GM21576 (cell line): Measurements from ENCODE around the gene ABCC4.

ENCODE experiments used
- ATAC-seq: cut with Tn5 transposase; IDR thresholded peaks from one replicate; pipeline ENCODE4 v1.9.1; 2021; ENCODE audit warnings: mild to moderate bottlenecking, moderate library complexity; ENCODE audit not compliant: unreplicated experiment

The ABCC4 gene

DNA sequence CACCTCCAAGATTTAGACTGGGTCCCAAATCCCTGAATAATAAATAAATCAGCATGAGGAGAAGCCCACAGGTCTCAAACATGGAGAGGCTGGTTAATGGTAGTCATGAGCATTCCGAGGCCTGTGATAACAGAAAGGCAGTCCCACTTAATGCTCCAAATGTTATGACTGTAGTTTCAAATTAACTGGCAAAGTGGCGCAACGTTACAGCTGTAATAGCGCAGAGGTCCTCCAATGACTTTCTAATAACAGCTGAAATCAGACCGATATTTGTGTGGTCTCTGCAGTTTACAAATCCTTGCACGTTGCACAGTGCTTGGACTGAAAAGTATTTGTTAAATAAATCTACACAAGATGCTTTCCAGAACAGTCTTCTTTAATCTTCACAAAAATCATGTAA is 141.8 kb downstream of the ABCC4 start:
- ATAC-seq, result no peak

DNA sequence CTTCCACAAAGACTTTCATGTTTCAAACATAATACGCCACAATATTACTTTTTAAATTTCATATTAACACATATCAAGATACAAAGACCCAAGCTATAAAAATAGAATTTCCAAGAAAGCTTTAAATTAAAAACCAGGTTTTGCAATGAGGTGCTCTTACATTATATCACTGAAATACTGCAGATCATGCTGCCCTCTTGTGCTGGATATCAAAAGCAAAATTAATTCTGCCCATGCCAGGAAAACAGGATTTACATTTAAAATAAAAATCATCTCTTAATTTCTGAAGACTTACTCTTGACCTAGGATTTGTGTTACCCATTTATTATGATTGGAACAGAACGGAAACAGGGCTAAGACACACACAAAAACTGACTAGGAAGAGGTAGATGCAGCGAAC is 145.0 kb downstream of the ABCC4 start:
- no peak for ATAC-seq

DNA sequence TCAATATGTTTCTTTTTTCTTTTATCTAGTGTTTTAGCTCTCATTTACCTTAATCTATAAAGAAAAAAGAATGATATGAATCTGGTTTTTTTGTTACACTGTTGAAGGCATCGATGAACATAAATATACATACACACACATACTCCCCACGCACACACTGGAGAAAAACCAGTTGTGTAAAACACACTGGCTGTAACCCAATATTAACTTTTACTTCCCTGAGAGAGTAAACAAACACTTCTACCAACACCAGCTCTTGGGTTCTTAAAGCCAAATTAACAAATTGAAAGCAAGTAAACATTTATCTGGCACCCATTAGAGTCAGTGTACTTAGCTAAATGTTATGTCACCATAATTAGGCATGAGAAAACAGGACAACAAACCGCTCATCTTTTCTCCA is 145.7 kb downstream of the ABCC4 start:
- no peak for ATAC-seq

DNA sequence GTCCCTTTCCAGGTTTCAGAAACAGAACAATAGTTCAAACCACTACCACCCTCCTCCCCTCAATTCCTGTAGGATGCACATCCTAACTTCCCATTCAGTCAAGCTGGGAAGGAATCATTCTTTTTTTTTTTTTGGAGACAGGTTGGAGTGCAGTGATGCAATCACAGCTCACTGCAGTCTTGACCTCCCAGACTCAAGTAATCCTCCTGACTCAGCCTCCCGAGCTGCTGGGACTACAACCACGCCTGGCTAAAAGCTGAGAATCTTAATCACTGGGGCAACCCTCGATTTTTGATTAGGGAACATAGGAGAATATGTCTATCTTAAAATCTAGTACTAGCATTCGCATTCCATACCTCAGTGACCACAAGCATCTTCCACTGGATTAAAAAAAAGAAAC is 146.2 kb downstream of the ABCC4 start:
- no peak for ATAC-seq

DNA sequence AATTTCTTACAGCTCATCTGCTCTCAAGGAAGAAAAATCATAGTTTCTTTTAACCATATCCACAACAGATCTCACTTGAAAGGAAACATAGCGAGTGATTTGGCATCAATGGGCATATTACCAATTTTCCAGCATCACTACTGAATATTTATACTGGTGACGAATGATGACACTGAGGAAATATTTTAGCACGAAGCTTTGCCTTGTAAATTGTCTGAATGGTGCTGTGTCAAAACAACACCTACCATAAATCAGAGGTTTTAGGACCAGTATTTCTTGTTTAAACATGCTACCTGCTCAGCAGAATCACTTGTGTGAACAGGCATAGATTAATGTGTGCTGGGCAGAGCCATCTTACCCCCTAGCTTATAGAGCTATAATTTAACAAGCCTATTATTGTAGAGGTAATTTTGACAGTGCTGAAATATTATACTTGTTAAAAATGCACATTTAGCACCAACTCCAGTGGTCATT is 146.8 kb downstream of the ABCC4 start:
- no peak for ATAC-seq

DNA sequence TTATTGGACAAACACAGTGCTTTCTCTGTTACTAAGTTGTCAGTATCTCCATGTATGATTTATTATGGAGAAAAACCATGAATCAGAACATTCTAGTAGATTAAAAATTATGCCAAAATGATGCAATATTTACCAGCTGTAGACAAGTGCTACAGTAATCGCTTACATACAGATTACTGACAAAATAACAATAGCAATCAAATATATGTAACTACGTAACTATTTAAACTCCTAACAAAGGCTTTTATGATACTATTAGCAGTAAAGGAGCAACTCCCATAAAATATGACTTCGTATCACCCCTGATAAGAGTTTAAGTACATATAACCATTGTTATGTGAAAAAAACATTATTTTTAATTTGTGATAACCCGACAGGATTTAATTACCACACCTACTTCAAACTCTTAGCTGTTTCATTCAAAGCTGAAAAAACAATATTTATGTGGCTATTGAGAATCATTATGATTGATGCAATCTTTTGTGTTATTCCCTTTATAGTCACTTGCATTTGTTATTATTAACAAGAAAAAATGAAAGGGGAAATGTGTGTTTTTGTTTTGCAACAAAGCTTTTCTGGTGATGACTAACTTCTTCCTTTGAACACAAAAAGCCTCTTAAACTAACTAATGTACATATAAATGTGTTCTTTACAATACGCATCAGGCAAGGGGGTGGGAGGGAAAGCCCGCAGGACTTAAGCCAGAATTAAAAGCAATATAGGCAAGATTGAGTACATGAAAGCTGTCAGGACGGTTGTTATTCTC is 147.4 kb downstream of the ABCC4 start:
- ATAC-seq, result no peak

DNA sequence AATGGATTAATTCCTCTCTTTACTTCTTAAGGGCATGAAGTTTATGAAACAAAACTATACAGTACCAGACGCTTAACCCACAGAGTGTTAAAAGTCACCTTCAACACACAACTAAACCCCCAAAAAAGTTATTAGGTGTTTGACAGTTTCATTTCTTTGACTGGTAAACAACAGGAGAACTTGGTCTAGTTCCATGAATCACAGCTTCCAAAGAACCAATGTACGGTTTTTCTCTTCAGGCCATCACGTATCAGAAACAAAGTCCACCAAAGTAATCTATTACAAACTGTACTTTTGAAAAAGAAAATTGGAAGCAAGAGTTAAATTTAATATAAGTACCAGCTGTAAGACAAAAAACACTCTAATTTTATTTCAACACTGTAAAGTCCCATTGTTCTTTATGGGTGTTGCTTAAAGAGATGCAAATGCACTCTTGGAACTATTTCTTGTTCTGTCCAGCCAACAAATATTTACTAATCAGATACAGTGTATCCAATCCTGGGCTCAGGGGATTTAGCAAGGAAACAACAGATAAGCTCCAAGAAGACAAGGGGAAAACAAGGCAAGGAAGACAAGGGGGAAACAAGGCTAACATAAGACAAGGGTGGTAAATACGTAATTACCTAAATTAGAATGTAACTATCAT is 149.2 kb downstream of the ABCC4 start:
- ATAC-seq, result no peak

DNA sequence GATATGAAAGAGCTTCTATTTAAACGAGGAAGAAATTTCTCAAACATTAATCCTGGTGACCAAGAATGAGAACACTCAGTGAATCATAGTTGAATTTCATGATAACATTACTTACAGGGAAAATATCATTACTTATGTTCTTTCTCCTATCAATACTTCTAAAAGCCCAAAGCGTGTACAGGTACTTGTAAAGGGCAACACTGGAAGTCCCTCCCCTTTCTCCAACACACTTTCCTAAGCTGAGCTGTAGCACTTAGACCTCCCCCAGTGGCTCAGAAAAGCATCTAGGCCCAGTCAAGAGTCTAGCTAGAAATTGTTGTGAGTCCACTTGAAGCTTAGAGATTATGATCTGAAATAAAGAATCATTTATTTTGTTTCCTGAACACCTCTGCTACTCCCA is 150.7 kb downstream of the ABCC4 start:
- no peak for ATAC-seq

DNA sequence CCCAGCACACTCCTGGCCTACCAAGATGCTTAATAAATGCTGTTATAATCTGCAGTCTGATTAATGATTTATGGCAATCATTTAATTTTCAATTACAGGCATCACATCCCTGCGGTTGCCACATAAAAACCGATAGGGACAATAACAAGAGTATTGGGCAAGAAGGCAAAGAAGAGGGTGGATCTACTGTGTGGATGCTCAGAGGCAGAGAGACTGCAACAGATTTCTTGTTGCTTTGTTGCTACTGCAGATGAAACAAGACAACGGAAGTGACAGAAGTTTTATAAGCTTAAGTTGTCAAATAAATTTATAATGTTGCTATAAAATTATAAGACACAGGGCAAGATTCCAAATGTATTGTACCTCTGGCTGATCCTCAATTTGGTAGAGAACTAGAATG is 154.8 kb downstream of the ABCC4 start:
- no peak for ATAC-seq

DNA sequence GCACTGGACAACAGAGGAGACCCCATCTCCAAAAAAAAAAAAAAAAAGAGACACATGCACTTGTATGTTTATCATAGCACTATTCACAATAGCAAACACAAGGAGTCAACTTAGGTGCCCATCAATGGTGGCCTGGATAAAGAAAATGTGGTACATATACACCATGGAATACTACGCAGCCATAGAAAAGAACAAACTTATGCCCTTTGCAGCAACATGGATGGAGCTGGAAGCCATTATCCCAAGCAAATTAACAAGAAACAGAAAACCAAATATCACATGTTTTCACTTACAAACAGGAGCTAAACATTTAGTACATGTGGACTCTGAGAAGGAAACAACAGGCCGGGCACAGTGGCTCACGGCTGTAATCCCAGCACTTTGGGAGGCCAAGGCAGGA is 155.7 kb downstream of the ABCC4 start:
- no peak for ATAC-seq

DNA sequence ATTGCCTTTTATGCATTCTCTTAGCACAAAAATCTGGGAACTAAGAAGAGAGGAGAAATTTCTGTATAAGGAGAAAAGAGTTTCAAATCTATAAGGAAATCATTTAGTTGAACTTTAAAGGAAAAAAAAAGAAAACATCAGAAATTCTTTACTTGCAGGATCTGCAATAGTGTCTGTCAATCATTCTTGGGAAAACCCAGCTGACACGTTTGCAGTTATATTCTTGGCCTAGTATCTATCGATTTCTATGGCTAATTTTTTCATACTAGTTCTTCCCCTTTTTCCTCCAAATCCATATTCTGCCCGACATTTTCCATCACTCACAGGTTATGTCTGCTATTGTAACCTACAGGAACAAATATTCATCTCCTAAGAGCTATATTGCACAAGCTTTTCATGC is 160.7 kb downstream of the ABCC4 start:
- ATAC-seq, result no peak

DNA sequence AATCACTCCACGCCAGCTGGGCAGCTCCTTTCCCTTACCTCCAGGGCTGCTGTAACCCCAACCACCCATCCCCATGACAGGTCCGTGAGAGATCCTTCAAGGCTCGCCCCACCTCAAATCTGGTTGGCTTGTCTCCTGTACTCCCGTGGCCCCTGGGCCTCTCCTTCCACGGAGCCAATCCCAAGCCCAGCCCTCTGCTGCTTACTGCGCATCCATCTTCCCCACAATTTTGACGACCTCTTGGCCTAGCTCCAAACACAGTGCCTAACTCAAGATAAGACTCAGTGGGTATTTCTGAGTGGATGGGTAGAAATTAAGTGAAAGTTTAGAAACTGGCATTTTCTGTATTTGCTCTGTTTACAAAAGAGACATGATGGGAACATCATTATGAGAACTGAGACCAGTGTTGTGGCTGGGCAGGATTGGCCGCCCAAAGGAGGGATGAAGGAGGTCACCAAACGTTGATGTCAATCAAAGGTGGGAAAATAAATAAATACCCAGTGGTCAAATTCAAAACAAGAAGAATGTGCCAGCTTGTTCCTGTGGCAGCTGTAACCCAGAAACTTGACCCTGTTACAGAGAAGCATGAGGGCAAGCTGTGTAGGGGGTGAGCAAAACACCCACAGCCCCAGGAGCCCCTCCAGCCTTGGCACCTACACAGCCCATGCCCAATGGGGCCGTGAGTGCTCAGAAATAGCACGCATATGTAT is 162.2 kb downstream of the ABCC4 start:
- ATAC-seq, result no peak

DNA sequence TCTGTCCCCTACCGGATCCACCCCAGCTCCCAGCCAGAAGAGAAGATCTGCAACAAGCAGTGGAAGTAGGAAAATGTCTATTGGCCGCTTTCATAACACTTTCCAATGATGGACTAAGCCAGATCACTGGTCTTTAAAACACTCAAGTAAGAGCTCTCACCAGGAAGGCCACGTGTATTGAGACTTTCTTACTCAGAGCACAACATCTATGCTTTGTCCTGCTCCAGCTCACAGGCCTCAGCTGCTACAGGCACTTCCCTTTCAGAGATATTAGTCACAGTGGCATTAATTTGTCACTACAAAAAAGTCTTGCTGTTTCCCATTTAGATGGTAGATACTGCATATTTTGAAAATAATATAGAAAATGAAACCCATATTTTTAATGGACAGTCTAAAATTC is 164.2 kb downstream of the ABCC4 start:
- peak; percentile 94 for ATAC-seq

DNA sequence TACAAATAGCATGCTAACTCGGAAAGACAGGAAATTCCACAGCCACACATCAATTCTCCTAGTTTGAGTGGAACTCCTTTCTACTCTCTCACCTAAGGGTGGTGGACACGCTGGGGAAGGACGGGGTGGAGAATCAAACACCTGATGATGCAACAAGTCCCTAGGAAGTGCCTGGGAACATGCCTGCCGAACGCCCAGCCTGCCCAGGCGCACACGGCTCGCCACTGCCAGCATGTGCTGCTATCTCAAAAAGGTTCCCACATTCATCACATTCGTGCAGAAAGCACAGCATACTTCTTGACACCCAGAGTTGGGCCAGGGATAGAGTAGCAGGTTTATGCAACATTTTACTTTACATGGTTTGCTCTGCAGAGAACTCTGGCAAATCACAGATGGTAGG is 164.6 kb downstream of the ABCC4 start:
- no peak for ATAC-seq

DNA sequence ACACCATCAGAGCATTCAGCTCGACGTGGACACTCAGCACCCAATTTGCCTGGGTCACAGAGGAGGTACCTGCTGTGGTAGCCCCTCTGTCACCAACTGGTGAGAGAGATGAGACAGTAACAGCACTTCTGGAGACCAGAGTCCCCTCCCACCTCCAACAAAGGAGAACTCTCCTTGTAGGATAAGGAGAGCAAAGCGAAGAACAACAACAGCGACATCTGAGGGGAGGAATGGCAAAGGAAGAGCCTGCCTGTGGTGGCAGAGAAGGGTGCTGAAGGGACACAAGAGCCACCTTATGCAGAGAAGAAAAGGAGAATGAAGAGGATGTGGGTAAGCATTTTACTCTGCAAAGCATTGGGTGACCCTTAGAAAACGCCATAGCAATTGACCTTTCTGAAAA is 167.8 kb downstream of the ABCC4 start:
- no peak for ATAC-seq

DNA sequence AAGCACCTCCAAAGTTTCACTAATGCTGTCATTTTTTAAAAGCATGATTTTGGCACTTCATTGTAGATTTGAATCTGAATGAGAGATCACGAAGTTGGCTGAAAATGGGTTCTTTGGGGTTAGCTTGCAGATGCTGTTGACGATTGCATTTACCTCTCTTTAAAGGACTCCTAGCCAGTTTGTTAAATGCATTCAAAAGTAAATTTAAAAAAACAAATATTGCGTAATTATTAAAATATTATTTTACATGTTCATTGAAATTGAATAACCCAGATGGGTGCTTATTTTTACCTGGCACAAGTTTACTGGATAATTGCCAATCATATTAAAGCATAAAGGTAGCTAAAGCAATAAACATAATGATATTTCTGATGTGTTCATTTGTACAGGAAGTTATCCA is 172.2 kb downstream of the ABCC4 start:
- ATAC-seq, result no peak

DNA sequence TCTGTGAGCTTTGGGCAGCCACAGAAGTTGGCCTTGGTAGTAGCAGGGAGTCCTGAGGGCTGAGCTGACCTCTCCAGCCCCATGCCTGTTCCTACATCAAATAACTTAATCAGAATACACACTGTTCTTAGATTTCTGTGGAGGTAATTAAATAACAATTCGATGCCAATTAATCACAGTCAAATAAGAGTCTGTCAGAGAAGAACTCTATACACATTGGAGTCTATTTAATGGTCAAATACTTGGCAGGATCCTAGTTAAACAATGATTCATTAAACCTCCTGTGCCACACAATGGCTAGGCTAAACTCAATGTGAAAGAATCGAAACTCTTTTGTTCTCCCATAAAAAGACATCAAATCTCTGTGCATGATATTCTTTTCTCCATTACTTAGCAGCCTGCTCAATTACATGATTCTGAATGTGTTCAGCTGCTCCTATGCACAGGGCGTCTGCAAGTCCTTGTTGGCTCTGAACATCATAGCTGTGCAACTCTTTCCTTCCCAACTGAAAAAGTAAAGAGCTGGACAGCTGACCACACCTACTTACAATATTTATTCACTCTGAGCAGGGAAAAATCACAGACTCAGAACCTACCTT is 173.1 kb downstream of the ABCC4 start:
- ATAC-seq, result no peak

DNA sequence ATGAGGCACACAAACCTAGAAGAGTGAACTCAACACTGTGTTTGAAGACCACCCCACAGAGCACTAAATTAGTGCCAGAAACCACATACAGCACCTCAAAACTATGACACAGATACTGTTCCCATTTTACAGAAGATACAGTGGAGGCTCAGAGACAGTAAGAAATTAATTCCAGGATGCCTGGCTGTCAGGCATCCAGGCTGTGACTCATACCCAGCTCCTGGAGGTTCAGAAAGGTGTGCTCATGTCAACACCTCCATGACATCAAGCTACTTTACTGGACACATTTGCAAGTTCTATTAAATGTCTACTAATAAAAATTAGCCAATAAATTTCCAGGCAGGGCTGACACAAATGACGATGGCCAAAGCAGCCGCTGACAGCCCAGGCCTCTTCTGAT is 176.3 kb downstream of the ABCC4 start:
- no peak for ATAC-seq

DNA sequence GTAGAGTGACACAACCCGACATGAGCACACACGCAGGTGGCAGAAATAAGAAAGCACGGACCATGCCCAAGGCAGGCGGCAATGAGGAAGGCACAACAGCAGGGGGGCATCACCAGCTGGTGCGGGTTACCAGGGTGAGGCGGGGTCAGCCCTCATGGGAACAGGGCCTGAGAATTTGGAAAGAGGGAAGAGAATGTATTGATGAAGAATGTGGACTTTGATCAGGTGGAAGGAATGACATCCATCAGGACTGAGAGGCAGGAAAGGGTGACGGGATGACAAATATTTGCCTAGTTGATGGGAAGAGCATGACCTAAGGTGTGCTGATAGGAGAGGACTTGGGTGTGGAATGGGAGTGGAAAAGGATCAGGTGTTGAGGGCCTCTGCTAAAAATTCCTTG is 177.5 kb downstream of the ABCC4 start:
- ATAC-seq, result no peak

DNA sequence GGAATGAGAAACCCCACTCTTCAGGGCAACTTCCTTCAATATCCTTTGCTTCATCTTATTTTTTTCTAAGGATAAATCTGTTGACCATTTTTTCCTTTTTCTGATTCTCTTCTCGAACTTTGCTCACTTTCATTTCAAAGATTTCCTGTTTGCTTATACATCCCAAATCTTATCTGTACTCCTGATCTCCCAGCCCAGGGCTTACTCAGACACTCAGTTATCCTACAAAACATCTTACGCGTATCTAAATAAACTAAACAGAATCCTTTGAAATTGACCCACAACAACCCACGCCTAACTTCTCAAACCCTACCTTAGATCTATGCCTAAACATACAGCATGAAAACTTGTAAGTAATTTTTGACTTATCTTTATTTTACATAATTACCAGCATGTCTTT is 179.2 kb downstream of the ABCC4 start:
- ATAC-seq, result no peak

DNA sequence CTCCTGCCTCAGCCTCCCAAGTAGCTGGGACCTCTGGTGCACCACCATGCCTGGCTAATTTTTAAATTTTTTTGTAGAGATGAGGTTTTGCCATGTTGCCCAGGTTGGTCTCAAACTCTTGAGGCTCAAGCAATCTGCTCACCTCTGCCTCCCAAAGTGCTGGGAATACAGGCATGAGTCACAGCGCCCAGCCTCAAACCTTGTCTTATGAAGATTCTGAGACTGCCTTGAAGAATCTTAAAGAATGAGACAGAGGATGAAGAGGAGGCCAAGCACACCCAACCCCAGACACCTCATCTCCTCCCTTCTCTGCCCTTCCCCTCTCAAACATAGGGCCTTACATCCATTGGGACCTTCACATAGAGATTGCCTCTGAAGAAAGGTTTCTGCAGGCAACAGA is 179.7 kb downstream of the ABCC4 start:
- ATAC-seq, result no peak

DNA sequence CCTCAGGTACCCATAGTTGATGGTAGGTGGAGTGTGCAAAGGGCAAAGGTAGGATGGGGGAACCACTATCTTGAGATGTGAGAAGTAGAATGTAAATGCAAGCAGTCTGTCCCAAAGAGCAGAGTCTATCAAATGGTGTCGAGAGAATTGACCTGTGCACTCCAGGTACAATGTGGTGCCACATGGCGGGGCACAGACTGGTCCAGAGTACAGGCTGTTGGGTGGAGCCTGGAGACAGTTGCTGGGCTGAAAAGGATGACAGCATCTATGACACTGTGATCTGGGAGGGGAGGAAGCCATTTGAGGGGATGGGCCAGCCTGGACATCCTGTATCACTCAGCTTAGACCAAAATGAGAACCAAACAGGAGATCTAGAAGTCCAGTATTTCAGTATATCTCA is 180.6 kb downstream of the ABCC4 start:
- ATAC-seq, result no peak
